GM12865 (cell line): ENCODE measurements around the gene LRRC2.

Experiments
- DNase-seq: peaks from one replicate; pipeline ENCODE4 v3.0.0; 2010; ENCODE audit warnings: low read depth
- H3K4me3 ChIP-seq: 2 replicates; pipeline ENCODE4 v1.5.1; 2011; ENCODE audit warnings: mild to moderate bottlenecking, low read depth, low read length, control low read depth
- TF ChIP-seq, protein P1 (sequence below): IDR thresholded peaks from 2 replicates; pipeline ENCODE4 v1.5.1; 2011; ENCODE audit warnings: low read length, control low read depth, low read depth, inconsistent platforms; ENCODE audit not compliant: insufficient read depth; ENCODE audit errors: missing control alignments

LRRC2 gene

DNA sequence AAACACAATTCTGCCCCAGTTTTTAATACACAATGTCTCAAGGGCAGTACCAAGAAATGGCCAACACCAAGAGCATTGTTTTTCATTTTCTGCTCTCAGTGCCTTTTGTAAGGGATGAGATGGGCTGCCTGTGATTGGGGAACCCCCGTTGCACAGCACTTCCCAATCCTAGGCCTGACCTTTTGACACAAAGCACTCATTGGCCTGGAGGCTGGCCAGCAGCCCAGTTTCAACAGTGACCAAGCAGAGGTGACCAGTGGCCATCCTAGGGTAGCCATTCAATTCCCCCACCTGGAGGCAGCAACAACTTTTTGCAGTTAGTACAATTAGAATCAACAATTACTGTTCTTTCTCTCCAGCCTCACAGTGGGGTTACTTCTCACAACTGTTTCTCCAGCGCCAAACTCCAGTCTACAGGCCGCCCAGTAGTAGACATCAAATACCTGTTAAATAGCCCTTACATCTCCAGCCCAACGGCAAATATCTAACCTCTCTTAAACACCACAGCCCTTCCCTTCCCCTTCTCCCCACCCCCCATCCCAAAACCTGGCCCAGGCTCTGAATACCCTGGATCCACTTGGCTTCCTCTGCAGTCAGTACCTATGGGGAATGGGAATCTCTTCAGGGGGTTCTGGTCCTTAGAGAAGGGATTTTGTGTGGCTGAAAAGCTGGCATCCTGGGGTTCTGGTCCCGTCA is 8.9 kb upstream of the LRRC2 start:
- DNase-seq, result no peak
- TF ChIP-seq, protein P1, sequence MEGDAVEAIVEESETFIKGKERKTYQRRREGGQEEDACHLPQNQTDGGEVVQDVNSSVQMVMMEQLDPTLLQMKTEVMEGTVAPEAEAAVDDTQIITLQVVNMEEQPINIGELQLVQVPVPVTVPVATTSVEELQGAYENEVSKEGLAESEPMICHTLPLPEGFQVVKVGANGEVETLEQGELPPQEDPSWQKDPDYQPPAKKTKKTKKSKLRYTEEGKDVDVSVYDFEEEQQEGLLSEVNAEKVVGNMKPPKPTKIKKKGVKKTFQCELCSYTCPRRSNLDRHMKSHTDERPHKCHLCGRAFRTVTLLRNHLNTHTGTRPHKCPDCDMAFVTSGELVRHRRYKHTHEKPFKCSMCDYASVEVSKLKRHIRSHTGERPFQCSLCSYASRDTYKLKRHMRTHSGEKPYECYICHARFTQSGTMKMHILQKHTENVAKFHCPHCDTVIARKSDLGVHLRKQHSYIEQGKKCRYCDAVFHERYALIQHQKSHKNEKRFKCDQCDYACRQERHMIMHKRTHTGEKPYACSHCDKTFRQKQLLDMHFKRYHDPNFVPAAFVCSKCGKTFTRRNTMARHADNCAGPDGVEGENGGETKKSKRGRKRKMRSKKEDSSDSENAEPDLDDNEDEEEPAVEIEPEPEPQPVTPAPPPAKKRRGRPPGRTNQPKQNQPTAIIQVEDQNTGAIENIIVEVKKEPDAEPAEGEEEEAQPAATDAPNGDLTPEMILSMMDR, result no peak
- H3K4me3 ChIP-seq, result no peak overlapping the region

- TF ChIP-seq, protein P1, result no peak
- no peak for DNase-seq
- H3K4me3 ChIP-seq, result no peak overlapping the region
Observed at GRCh38 chr3:46574243-46574646, 8.1 kb upstream of the LRRC2 start.

GRCh38 chr3:46573701-46574100 is 7.6 kb upstream of the LRRC2 start:
- TF ChIP-seq, protein P1, result no peak
- no peak overlapping the region for H3K4me3 ChIP-seq
- DNase-seq, result no peak

DNA sequence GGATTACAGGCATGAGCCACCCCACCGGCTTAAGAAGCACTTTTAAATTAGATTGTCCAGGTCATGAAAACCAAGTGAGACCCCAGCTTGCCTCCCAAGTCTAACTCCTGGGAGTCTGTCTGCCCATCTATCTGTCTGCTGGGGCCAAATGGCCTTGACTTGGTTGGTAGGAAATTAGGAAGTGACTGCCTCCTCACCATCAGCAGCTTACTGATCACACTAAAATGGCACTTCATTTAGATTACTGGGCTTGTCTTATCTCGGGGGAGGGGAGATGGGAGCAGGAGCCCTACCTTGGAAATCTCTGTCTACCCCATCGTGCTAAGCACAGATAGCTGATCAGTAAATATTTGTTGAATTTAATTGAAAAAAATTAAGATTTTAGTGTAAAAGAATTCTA is 5.6 kb upstream of the LRRC2 start:
- TF ChIP-seq, protein P1, result no peak
- DNase-seq, result no peak
- no peak overlapping the region for H3K4me3 ChIP-seq

- DNase-seq, result no peak
- TF ChIP-seq, protein P1, result no peak
- no peak overlapping the region for H3K4me3 ChIP-seq
Observed at GRCh38 chr3:46565607-46566039, 479 bp downstream of the LRRC2 start.

GRCh38 chr3:46565077-46565476 is 1.0 kb downstream of the LRRC2 start:
- TF ChIP-seq, protein P1, result no peak
- DNase-seq, result no peak
- H3K4me3 ChIP-seq, result no peak overlapping the region
